ENCODE measurements around the gene ZNF174. TPM values are rescaled to one million over a fixed set of nuclear protein-coding genes. Genes with fewer than 3 reads are reported as not detected.

Gene ZNF174
- total and polyA plus RNA-seq, 2 of the 4 experiments (the other 2 are of a cell fraction): 7.2 to 10.6 TPM

DNA sequence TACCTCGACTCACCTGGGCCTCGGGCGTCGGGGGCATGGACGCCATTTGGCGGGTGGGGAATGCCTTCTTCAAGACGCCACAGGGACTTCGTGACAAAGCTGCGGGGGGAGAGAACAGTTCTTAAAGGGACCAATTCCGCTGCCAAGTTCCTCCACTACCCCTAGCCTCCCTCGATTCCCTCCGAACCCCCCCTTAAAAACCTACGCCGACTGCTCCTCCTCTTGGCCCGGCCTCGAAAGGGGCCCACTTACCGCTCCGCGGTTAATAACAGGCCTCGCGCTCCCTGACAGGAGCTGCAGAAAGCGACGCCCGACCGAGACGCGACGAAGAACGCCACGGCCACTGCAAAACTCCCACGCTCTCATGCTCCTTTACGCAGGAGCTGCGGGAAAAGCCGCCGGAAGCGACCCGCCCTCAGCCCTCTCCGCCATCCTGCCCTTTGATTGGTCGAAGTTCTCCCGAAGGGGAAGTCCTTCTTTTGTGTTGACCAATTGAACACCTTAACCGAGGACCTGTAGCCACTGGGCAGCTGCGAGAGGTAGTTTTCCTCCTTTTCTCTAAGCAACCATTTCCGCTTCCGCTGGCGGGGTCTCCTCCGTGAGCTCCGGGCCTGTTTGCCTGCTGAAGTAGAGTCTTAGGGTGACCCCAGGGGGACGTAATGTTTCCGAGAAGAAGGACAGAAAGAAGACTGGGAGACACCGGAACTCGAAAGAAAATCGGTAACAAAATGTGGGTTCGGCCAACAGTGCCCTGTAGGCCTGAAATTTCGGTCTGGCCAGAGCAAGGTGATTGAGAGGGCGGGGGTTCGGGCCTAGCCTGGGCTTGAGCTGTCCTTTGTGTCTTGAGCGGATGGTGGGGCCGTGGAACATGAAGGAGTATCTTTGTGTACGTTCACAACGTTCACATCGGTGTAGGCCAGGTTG is 42.4 kb downstream of the ZNF174 start, which contains the start of the genes NAA60 and ZNF597:
NAA60 (plus strand) TSS at position 573 of the 924 bp plus-strand sequence. CDS start 32,548 bp downstream, outside the sequence.
ZNF597 (minus strand) TSS at position 397 of the 924 bp plus-strand sequence; CDS start at position 46, 351 bp downstream.
- peak within 1 kb of the TSS; percentile 13 for H4K5ac ChIP-seq (ENCODE audit: low read depth, low read length)
- H3K79me1 ChIP-seq (ENCODE audit: low read depth in 1 of 2, low read length in 2 of 2): peaks cover 4 to 22% of the 10 kb centered on the region in 2 experiments; a peak in 3 of 4 replicates
- H3K9ac ChIP-seq (ENCODE audit: low read depth, low read length): peak within 1 kb of the TSS; percentile 79
- BruUV-seq (replicated peaks): no TSS peak
- H3K27ac ChIP-seq (ENCODE audit: insufficient read depth, low read length): peak within 1 kb of the TSS; percentile 58
- H2AK5ac ChIP-seq (ENCODE audit: low read depth, low read length): peak within 1 kb of the TSS; percentile 78
- H3K4me3 ChIP-seq (ENCODE audit: insufficient read depth, low read depth, low read length): peak within 1 kb of the TSS; percentile 64
- H2BK15ac ChIP-seq (ENCODE audit: low read depth, low read length): no peak within 1 kb of the TSS
- POLR2A ChIA-PET (ENCODE audit: unreplicated experiment): interaction anchor here (0.6 to 1.3 kb wide), 3 partner anchors 31 to 43 kb away, joined by 3 to 4 read pairs (median 3); partner anchors contain the start of genes ZNF174 and ZSCAN32
- H4K8ac ChIP-seq (ENCODE audit: low read depth in 2 of 2, low read length in 2 of 2): peak within 1 kb of the TSS; percentile 90 to 95
- dilution Hi-C loops (cut with HindIII; ENCODE audit: low sequenced_read_pairs, unreplicated experiment) (no loop called here), intact Hi-C loops (cut with micrococcal nuclease) (no loop called here), in situ Hi-C loops (cut with MboI; ENCODE audit: low sequenced_read_pairs) (no loop called here)
- TF ChIP-seq NFE2L2 (IDR thresholded peaks at IDR 0.05; ENCODE audit: low read depth, low read length) (no peak), RCOR1 (IDR thresholded peaks at IDR 0.05; ENCODE audit: insufficient replicate concordance, low read length) (no peak), SMC3 (IDR thresholded peaks at IDR 0.05; ENCODE audit: low read depth, low read length) (no peak), BHLHE40 (IDR thresholded peaks at IDR 0.05; ENCODE audit: low read depth, low read length) (no peak), POLR2A (IDR thresholded peaks at IDR 0.05; ENCODE audit: low read depth, low read length) (peak; percentile 75), MAFK (IDR thresholded peaks at IDR 0.05; ENCODE audit: low read depth, low read length) (no peak), MXI1 (IDR thresholded peaks at IDR 0.05; ENCODE audit: borderline replicate concordance, low read depth, low read length) (peak; percentile 65; the same call in 1 of the 2 replicates), CEBPB (IDR thresholded peaks at IDR 0.05; ENCODE audit: low read depth, low read length) (no peak)
- TF ChIP-seq, protein P1, sequence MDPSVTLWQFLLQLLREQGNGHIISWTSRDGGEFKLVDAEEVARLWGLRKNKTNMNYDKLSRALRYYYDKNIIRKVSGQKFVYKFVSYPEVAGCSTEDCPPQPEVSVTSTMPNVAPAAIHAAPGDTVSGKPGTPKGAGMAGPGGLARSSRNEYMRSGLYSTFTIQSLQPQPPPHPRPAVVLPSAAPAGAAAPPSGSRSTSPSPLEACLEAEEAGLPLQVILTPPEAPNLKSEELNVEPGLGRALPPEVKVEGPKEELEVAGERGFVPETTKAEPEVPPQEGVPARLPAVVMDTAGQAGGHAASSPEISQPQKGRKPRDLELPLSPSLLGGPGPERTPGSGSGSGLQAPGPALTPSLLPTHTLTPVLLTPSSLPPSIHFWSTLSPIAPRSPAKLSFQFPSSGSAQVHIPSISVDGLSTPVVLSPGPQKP (IDR thresholded peaks at IDR 0.05; ENCODE audit: borderline replicate concordance, low read depth, low read length): no peak
- peak within 1 kb of the TSS; percentile 35 for H3K14ac ChIP-seq (replicated peaks; ENCODE audit: low read depth, low read length)
- H2AFZ ChIP-seq (replicated peaks; ENCODE audit: low read length, poor library complexity): peak within 1 kb of the TSS; percentile 87
- ATAC-seq (ENCODE audit: low read depth) (peak; percentile 95), DNase-seq (peak; percentile 93)
- H3K4me2 ChIP-seq (ENCODE audit: low read depth, low read length): peak within 1 kb of the TSS; percentile 96
- no peak within 1 kb of the TSS for H3K18ac ChIP-seq (ENCODE audit: low read depth, low read length)
- no peaks in the 10 kb centered on the region for H3K27me3 ChIP-seq (ENCODE audit: control insufficient read depth, insufficient read depth, low read length)
- H2BK20ac ChIP-seq (ENCODE audit: low read depth, low read length): no peak within 1 kb of the TSS
- H4K91ac ChIP-seq (ENCODE audit: insufficient read depth, low read depth, low read length): peak within 1 kb of the TSS; percentile 43
- no peak within 1 kb of the TSS for H2BK120ac ChIP-seq (ENCODE audit: low read depth, low read length)
- CTCF ChIA-PET: no interaction called here
- H3K4me1 ChIP-seq (ENCODE audit: control insufficient read depth, insufficient read depth, low read length): no peaks in the 10 kb centered on the region; the same call in 1 of the 2 replicates
- H3K36me3 ChIP-seq (ENCODE audit: control insufficient read depth, insufficient read depth, low read length): peaks cover 5% of the 10 kb centered on the region
- peak within 1 kb of the TSS; percentile 72 for H3K56ac ChIP-seq (ENCODE audit: extremely low read depth, insufficient read depth, low read length)
- H2BK5ac ChIP-seq (ENCODE audit: low read depth, low read length, poor library complexity, severe bottlenecking): peak within 1 kb of the TSS; percentile 14
- peak within 1 kb of the TSS; percentile 43 for H2AK9ac ChIP-seq (replicated peaks; ENCODE audit: low read depth, low read length, poor library complexity)
- peak within 1 kb of the TSS; percentile 44 for H3K4ac ChIP-seq (ENCODE audit: low read depth, low read length)
- 46% methylated on average over 19 of the region's 61 CpGs; no CpG with 5 or more reads in 1 of the 2 experiments for WGBS, 2 experiments (ENCODE audit: extremely low coverage in 2 of 2, insufficient read length in 1 of 2)
- H3K23ac ChIP-seq (ENCODE audit: low read depth, low read length): no peak within 1 kb of the TSS
- no peaks in the 10 kb centered on the region for H4K20me1 ChIP-seq (ENCODE audit: insufficient read depth, low read length)
- no peaks in the 10 kb centered on the region for H3K9me1 ChIP-seq (ENCODE audit: insufficient read depth, low read length)
- no peaks in the 10 kb centered on the region for H3K9me3 ChIP-seq (ENCODE audit: control insufficient read depth, insufficient read depth, low read length)

Measured in IMR-90 (cell line).